T-cell (primary cell): ENCODE measurements around the gene BMPR2. TPM values are rescaled to one million over a fixed set of nuclear protein-coding genes. Genes with fewer than 3 reads are reported as not detected.
"Not testable (repeated sequence)": the region's sequence is repeated elsewhere in the genome, so short reads cannot be mapped to it uniquely, and the experiment has no call there.

Experiments
- ATAC-seq, 4 experiments: fragments of 200-7000 bp in 3 of 4; fragments of 150-1000 bp in 1 of 4; cut with Tn5 transposase; replicated peaks in 1 of 4; 1 replicate in 3 of 4; 2 replicates in 1 of 4; pipeline ENCODE4 v1.10.0; 2021; ENCODE audit warnings: moderate library complexity in 3 of 4, mild to moderate bottlenecking in 2 of 4, moderate number of reproducible peaks in 1 of 4
- CTCF ChIA-PET, 2 donors: fragments of 300-600 bp; sonication (Branson Sonifier 250); formaldehyde crosslinking; loops; one replicate each; lab custom pipeline; 2022; ENCODE audit warnings: antibody characterized with exemption in 2 of 2; lab: Charles Lee
- POLR2A ChIA-PET, 2 donors: fragments of 300-600 bp; sonication (Branson Sonifier 250); formaldehyde crosslinking; loops; one replicate each; lab custom pipeline; 2022; ENCODE audit warnings: antibody characterized with exemption in 2 of 2; lab: Charles Lee
- DNase-seq, 35 experiments: peaks; one replicate each; pipeline versions ENCODE4 v3.0.0 to v3.0.0-alpha.2; 2013 to 2023
- H3K27ac ChIP-seq: one replicate; pipeline ENCODE4 v1.5.1; 2013; ENCODE audit warnings: low read length
- H3K27me3 ChIP-seq, 2 experiments: replicated peaks in 1 of 2; 1 replicate in 1 of 2; 2 replicates in 1 of 2; pipeline versions ENCODE4 v1.6.1 to v1.7.0; 2013; ENCODE audit warnings: low read length in 1 of 2, mixed read lengths in 1 of 2; ENCODE audit not compliant: control insufficient read depth in 2 of 2, insufficient read depth in 2 of 2; ENCODE audit errors: extremely low read depth in 1 of 2
- H3K36me3 ChIP-seq, 2 donors: 1 replicate in 1 of 2; 2 replicates in 1 of 2; pipeline versions ENCODE4 v1.6.1 to v1.7.0; 2013; ENCODE audit warnings: low read length in 1 of 2; ENCODE audit not compliant: control insufficient read depth in 2 of 2, insufficient read depth in 1 of 2; ENCODE audit errors: extremely low read depth in 1 of 2
- H3K4me1 ChIP-seq, 2 experiments: 1 replicate in 1 of 2; 2 replicates in 1 of 2; pipeline versions ENCODE4 v1.6.1 to v1.7.0; 2013; ENCODE audit warnings: low read length in 2 of 2, mixed read lengths in 1 of 2; ENCODE audit not compliant: insufficient read depth in 2 of 2, control insufficient read depth in 1 of 2; ENCODE audit errors: extremely low read depth in 1 of 2
- H3K4me3 ChIP-seq, 2 donors: 1 replicate in 1 of 2; 2 replicates in 1 of 2; pipeline versions ENCODE4 v1.5.1 to v1.7.0; 2013; ENCODE audit warnings: mild to moderate bottlenecking in 2 of 2, low read length in 1 of 2, moderate library complexity in 1 of 2; ENCODE audit not compliant: control insufficient read depth in 1 of 2; ENCODE audit errors: extremely low read depth in 1 of 2
- H3K9me3 ChIP-seq: 2 replicates; pipeline ENCODE4 v1.7.0; 2013
- H3K27ac Mint-ChIP-seq, 2 donors: one replicate each; pipeline ENCODE4 v1.8.0; 2020 to 2021; ENCODE audit warnings: mild to moderate bottlenecking in 2 of 2, mixed read lengths in 2 of 2
- H3K27me3 Mint-ChIP-seq, 2 donors: one replicate each; pipeline ENCODE4 v1.8.0; 2021 to 2022; ENCODE audit warnings: mixed read lengths in 2 of 2
- H3K36me3 Mint-ChIP-seq: one replicate; pipeline ENCODE4 v1.8.0; 2021; ENCODE audit warnings: mixed read lengths
- H3K4me1 Mint-ChIP-seq, 3 donors: one replicate each; pipeline ENCODE4 v1.8.0; 2020 to 2022; ENCODE audit warnings: mixed read lengths in 3 of 3, mild to moderate bottlenecking in 1 of 3
- H3K4me3 Mint-ChIP-seq, 3 donors: one replicate each; pipeline ENCODE4 v1.8.0; 2020 to 2022; ENCODE audit warnings: mild to moderate bottlenecking in 3 of 3, mixed read lengths in 3 of 3, moderate library complexity in 3 of 3
- H3K9me3 Mint-ChIP-seq, 3 donors: one replicate each; pipeline ENCODE4 v1.8.0; 2020 to 2022; ENCODE audit warnings: mixed read lengths in 3 of 3
- WGBS: methylation state at CpG from one replicate; pipeline ENCODE4 v1.1.5; 2013; ENCODE audit warnings: missing lambda C conversion rate; ENCODE audit not compliant: insufficient coverage; 5-methylcytosine and 5-hydroxymethylcytosine counted together
- total RNA-seq, 35 experiments: library from RNA in 6 of 35; stranded (reverse) in 6 of 35; fragments of 120-200 nt in 1 of 35; gene quantifications; one replicate each; pipeline versions ENCODE4 v1.2.1 to v1.2.4 and lab custom pipeline; 2013 to 2026

Gene BMPR2
- total RNA-seq, 5 donors from 2014 or later (not counting 1 experiment from before 2014, with no cell fraction given): 15.1 to 20.9 (median 17.1) TPM

DNA sequence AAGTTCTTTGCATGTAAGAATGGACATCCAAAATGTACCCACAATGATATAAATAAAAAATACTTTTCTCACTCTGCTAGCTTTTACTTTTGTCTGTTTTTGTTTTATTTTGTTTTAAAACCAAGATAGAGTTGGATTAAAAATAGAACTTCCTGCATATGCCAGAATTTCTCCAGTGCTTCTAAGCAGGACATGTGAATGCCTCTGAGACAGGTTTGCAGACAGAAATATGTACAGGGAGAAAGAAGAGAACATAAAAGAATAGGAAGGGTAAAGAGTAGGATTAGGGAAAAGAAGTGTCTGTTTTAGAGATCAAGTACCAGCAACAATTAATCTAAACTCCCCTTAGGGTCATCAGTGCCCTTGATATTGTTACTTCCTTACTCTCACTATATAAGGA lies 114.4 kb downstream of the BMPR2 start:
- Histone ChIP-seq H3K27ac (no peak overlapping the region), H3K4me3 (no peak overlapping the region), H3K9me3 (no peaks in the 10 kb centered on the region), H3K36me3 (peaks cover 0 to 2% of the 10 kb centered on the region in 2 donors), H3K4me1 (no peaks in the 10 kb centered on the region), H3K27me3 (no peaks in the 10 kb centered on the region)
- no peaks in the 10 kb centered on the region for H3K27me3 Mint-ChIP-seq
- no peaks in the 10 kb centered on the region for H3K9me3 Mint-ChIP-seq
- DNase-seq (no peak), ATAC-seq (no peak)
- H3K27ac Mint-ChIP-seq: no peak overlapping the region
- peaks cover 3% of the 10 kb centered on the region for H3K36me3 Mint-ChIP-seq
- ChIA-PET CTCF (interaction anchor here in 1 of 2 donors (0.6 kb wide), 1 partner anchor 192 kb away, joined by 9 read pairs; no protein-coding TSS in a partner anchor), POLR2A (no interaction called here)
- H3K4me1 Mint-ChIP-seq: no peaks in the 10 kb centered on the region
- H3K4me3 Mint-ChIP-seq: no peak overlapping the region

DNA sequence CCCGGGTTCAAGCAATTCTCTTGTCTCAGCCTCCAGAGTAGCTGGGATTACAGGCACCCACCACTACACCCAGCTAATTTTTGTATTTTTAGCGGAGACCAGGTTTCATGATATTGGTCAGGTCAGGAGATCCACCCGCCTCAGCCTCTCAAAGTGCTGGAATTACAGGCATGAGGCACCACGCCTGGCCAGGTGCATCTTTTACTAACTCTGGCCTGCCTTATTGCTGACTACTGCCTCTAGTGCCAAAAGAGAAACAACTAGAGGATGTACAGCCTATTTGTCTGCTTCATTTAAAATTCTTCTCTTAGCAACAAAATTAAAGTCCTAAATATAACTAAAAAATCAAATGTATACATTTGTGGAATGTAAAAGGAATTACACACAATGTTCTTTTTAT lies 115.4 kb downstream of the BMPR2 start:
- H3K27me3 Mint-ChIP-seq: no peaks in the 10 kb centered on the region
- ATAC-seq (no peak), DNase-seq (no peak)
- no peak overlapping the region for H3K27ac Mint-ChIP-seq
- ChIA-PET POLR2A (no interaction called here), CTCF (interaction anchor here in 1 of 2 donors (0.6 kb wide), 1 partner anchor 30 kb away, joined by 3 read pairs; no protein-coding TSS in a partner anchor)
- Histone ChIP-seq H3K4me3 (no peak overlapping the region), H3K9me3 (no peaks in the 10 kb centered on the region), H3K36me3 (peaks cover 0 to 2% of the 10 kb centered on the region in 2 donors), H3K4me1 (no peaks in the 10 kb centered on the region), H3K27me3 (no peaks in the 10 kb centered on the region), H3K27ac (no peak overlapping the region)
- H3K36me3 Mint-ChIP-seq: peaks cover 3% of the 10 kb centered on the region
- H3K4me1 Mint-ChIP-seq: no peaks in the 10 kb centered on the region
- H3K4me3 Mint-ChIP-seq: no peak overlapping the region
- H3K9me3 Mint-ChIP-seq: no peaks in the 10 kb centered on the region
- 92% methylated on average over 4 of the region's 4 CpGs for WGBS

- Histone ChIP-seq H3K36me3 (peaks cover 0 to 2% of the 10 kb centered on the region in 2 donors), H3K4me1 (no peaks in the 10 kb centered on the region), H3K4me3 (no peak overlapping the region), H3K27me3 (no peaks in the 10 kb centered on the region), H3K27ac (no peak overlapping the region), H3K9me3 (no peaks in the 10 kb centered on the region)
- H3K27me3 Mint-ChIP-seq: no peaks in the 10 kb centered on the region
- DNase-seq (no peak), ATAC-seq (no peak)
- H3K27ac Mint-ChIP-seq: no peak overlapping the region
- no peaks in the 10 kb centered on the region for H3K9me3 Mint-ChIP-seq
- ChIA-PET CTCF (no interaction called here), POLR2A (interaction anchor here in 1 of 2 donors (0.5 kb wide), 1 partner anchor 1923 kb away, joined by 3 read pairs; no protein-coding TSS in a partner anchor)
- no peaks in the 10 kb centered on the region for H3K4me1 Mint-ChIP-seq
- WGBS: 97% methylated on average over 9 of the region's 13 CpGs
- H3K4me3 Mint-ChIP-seq: no peak overlapping the region
- peaks cover 9% of the 10 kb centered on the region for H3K36me3 Mint-ChIP-seq
Measured at GRCh38 chr2:202494300-202495229, 118.4 kb downstream of the BMPR2 start.

DNA sequence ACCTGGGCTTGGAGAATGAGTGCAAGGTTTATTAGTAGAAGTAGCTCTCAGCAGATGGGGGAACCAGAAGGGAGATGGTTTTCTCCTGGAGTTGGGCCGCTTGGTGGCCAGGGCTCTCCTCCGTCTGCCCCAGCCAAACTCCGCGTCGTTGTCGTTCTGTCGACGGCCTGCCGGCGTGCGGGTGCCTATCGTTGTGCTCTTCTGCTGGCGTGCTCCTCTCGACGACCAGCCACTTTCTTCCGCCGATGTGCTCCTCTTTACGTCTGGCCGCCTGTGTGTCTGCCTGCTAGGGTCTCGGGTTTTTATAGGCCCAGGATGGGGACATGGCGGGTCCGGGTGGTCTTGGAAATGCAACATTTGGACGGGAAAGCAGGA lies 119.1 kb downstream of the BMPR2 start:
- Histone ChIP-seq H3K27ac (no peak overlapping the region), H3K4me1 (no peaks in the 10 kb centered on the region), H3K27me3 (no peaks in the 10 kb centered on the region), H3K9me3 (no peaks in the 10 kb centered on the region), H3K36me3 (peaks cover 0 to 2% of the 10 kb centered on the region in 2 donors), H3K4me3 (no peak overlapping the region)
- WGBS: 96% methylated on average over 22 of the region's 23 CpGs
- ChIA-PET CTCF (no interaction called here), POLR2A (interaction anchor here in 1 of 2 donors (0.5 kb wide), 1 partner anchor 1924 kb away, joined by 3 read pairs; no protein-coding TSS in a partner anchor)
- no peaks in the 10 kb centered on the region for H3K9me3 Mint-ChIP-seq
- no peak overlapping the region for H3K27ac Mint-ChIP-seq
- ATAC-seq (no peak), DNase-seq (no peak)
- no peaks in the 10 kb centered on the region for H3K4me1 Mint-ChIP-seq
- no peaks in the 10 kb centered on the region for H3K27me3 Mint-ChIP-seq
- peaks cover 9% of the 10 kb centered on the region for H3K36me3 Mint-ChIP-seq
- H3K4me3 Mint-ChIP-seq: no peak overlapping the region

DNA sequence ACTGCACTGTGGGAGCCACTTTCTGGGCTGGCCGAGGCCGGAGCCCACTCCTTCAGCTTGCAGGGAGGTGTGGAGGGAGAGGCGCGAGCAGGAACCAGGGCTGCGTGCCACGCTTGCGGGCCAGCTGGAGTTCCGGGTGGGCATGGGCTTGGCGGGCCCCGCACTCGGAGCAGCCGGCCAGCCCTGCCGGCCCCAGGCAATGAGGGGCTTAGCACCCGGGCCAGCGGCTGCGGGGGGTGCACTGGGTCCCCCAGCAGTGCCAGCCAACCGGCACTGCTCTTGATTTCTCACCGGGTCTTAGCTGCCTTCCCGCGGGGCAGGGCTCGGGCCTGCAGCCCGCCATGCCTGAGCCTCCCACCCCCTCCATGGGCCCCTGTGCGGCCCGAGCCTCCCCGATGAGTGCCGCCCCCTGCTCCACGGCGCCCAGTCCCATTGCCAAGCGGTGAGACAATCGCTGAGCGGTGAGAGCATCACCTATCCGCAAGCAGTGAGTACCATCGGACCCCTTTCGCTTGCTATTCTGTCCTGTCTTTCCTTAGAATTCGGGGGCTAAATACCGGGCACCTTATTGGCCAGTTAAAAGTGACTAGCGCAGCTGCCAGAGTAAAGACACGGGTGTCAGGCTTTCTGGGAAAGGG lies 120.8 kb downstream of the BMPR2 start:
- H3K4me3 Mint-ChIP-seq, H3K27ac ChIP-seq, POLR2A ChIA-PET, H3K4me1 Mint-ChIP-seq, H3K9me3 ChIP-seq, H3K27me3 ChIP-seq, H3K36me3 Mint-ChIP-seq, H3K9me3 Mint-ChIP-seq, DNase-seq, H3K27ac Mint-ChIP-seq, CTCF ChIA-PET, H3K4me1 ChIP-seq, H3K27me3 Mint-ChIP-seq, H3K4me3 ChIP-seq, H3K36me3 ChIP-seq, ATAC-seq: not testable (repeated sequence)
- 95% methylated on average over 36 of the region's 38 CpGs for WGBS

DNA sequence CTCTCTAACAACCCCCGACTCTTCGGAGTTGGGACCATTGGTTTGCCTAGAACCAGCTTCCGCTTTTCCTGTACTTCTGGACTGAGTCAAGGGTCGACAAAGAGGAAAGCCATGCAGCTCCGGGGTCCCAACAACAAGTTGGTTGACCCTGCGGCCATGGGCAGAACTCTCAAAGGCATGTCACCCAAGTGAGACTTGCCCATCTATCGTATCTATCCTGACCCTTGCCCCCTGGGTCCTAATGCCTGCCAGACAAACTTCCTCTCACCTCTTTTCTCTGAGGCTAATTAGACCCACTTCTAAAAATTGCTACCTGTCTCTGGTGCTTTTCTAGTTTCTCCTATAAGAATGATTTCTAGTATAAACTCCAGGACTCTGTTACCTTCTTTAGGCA lies 121.3 kb downstream of the BMPR2 start:
- H3K27me3 Mint-ChIP-seq, DNase-seq, H3K4me3 ChIP-seq, ATAC-seq, H3K27ac Mint-ChIP-seq, H3K36me3 ChIP-seq, H3K27me3 ChIP-seq, H3K4me1 Mint-ChIP-seq, H3K9me3 ChIP-seq, H3K27ac ChIP-seq, H3K9me3 Mint-ChIP-seq, H3K4me3 Mint-ChIP-seq, H3K4me1 ChIP-seq, CTCF ChIA-PET, POLR2A ChIA-PET: not testable (repeated sequence)
- 96% methylated on average over 3 of the region's 7 CpGs for WGBS
- H3K36me3 Mint-ChIP-seq: peaks cover 14% of the 10 kb centered on the region
